Esophagus squamous epithelium (tissue), 5 donors: ENCODE data around the gene LILRB2. TPM values are rescaled to one million over a fixed set of nuclear protein-coding genes. Genes with fewer than 3 reads are reported as not detected.

Source experiments
- DNase-seq: peaks from one replicate; lab custom pipeline; 2025; lab: John Stamatoyannopoulos, UW
- H3K27ac ChIP-seq, 4 donors: fragments of 200-600 bp; sonication (generic); one replicate each; pipeline ENCODE4 v1.5.1; 2016 to 2019; ENCODE audit warnings: mild to moderate bottlenecking in 1 of 4
- H3K27me3 ChIP-seq, 4 donors: fragments of 200-600 bp; sonication (generic); 1 replicate in 3 of 4; 2 replicates in 1 of 4; pipeline versions ENCODE4 v1.5.1 to v1.6.0; 2017 to 2021; ENCODE audit warnings: antibody characterized with exemption in 1 of 4
- H3K36me3 ChIP-seq, 3 donors: fragments of 200-600 bp; sonication (generic); one replicate each; pipeline ENCODE4 v1.5.1; 2016 to 2019
- H3K4me1 ChIP-seq, 3 donors: fragments of 200-600 bp; sonication (generic); one replicate each; pipeline ENCODE4 v1.5.1; 2017 to 2019
- H3K4me3 ChIP-seq, 4 donors: fragments of 200-600 bp; sonication (generic); 1 replicate in 3 of 4; 2 replicates in 1 of 4; pipeline ENCODE4 v1.5.1; 2016 to 2019; ENCODE audit warnings: mild to moderate bottlenecking in 2 of 4, moderate library complexity in 1 of 4
- H3K9me3 ChIP-seq, 3 donors: fragments of 200-600 bp; sonication (generic); one replicate each; pipeline ENCODE4 v1.5.1; 2016 to 2019
- POLR2A ChIP-seq, 4 donors: fragments of 450-650 bp; IDR thresholded peaks; one replicate each; pipeline ENCODE4 v1.6.1; 2017; ENCODE audit warnings: antibody characterized with exemption in 4 of 4, mild to moderate bottlenecking in 4 of 4, moderate library complexity in 3 of 4
- WGBS, 2 donors: methylation state at CpG; one replicate each; pipeline ENCODE4 v1.1.5; 2018; 5-methylcytosine and 5-hydroxymethylcytosine counted together
- intact Hi-C: fragments of 100-400 bp; cut with DNase I; formaldehyde crosslinking; loops from one replicate; pipeline ENCODE4 v1.15.0; 2022
- total RNA-seq, 4 donors: library from RNA; depleted of rRNA; stranded (reverse); fragments of >200 nt; gene quantifications; one replicate each; pipeline ENCODE4 v1.1.0, GENCODE V29; 2016
- TF ChIP-seq, protein P1 (sequence below), 6 experiments: fragments of 450-650 bp in 4 of 6; fragments of 200-600 bp in 2 of 6; sonication (generic) in 2 of 6; IDR thresholded peaks; one replicate each; pipeline ENCODE4 v1.5.1; 2016 to 2019; ENCODE audit warnings: antibody characterized with exemption in 6 of 6, mild to moderate bottlenecking in 4 of 6, moderate library complexity in 4 of 6
- donor health status: DM: yes; HTN: yes; CAD: no.

Gene LILRB2
- total RNA-seq, 4 donors from 2014 or later = 0.40 to 1.9 (median 1.0) TPM; not detected in 1

DNA sequence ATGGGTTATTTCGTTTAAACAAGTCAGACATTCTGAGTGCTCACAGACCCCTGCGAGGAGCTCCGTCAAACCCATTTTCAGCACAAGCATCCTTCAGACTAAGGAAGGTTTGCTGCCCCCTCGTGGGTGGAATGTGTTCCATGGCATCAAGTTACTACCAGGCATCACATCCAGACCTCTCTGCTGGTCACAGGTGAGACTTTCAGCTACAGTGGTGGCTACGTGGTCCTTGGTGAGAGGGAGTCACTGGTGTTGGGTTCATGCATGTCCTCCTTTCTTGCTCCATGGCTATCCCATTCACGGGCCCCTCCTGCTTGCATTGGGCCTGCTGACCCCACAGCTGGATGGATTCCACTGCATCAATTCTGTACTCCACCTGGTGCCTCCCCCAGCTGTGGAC lies 14.8 kb downstream of the LILRB2 start:
- H3K27me3 ChIP-seq = peaks cover 0 to 25% (median 0%) of the 10 kb centered on the region in 4 donors
- DNase-seq = no peak
- H3K9me3 ChIP-seq = no peaks in the 10 kb centered on the region
- no peak overlapping the region for H3K4me3 ChIP-seq
- no peaks in the 10 kb centered on the region for H3K36me3 ChIP-seq
- WGBS, 2 donors = 9 to 10% methylated on average over 6 of the region's 6 CpGs
- no peak for TF ChIP-seq POLR2A (IDR thresholded peaks at IDR 0.05)
- TF ChIP-seq, protein P1, sequence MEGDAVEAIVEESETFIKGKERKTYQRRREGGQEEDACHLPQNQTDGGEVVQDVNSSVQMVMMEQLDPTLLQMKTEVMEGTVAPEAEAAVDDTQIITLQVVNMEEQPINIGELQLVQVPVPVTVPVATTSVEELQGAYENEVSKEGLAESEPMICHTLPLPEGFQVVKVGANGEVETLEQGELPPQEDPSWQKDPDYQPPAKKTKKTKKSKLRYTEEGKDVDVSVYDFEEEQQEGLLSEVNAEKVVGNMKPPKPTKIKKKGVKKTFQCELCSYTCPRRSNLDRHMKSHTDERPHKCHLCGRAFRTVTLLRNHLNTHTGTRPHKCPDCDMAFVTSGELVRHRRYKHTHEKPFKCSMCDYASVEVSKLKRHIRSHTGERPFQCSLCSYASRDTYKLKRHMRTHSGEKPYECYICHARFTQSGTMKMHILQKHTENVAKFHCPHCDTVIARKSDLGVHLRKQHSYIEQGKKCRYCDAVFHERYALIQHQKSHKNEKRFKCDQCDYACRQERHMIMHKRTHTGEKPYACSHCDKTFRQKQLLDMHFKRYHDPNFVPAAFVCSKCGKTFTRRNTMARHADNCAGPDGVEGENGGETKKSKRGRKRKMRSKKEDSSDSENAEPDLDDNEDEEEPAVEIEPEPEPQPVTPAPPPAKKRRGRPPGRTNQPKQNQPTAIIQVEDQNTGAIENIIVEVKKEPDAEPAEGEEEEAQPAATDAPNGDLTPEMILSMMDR (IDR thresholded peaks at IDR 0.05) = peak; percentile 47 to 69 (median 51)
- intact Hi-C loops = no loop called here
- no peaks in the 10 kb centered on the region for H3K4me1 ChIP-seq
- H3K27ac ChIP-seq = no peak overlapping the region

DNA sequence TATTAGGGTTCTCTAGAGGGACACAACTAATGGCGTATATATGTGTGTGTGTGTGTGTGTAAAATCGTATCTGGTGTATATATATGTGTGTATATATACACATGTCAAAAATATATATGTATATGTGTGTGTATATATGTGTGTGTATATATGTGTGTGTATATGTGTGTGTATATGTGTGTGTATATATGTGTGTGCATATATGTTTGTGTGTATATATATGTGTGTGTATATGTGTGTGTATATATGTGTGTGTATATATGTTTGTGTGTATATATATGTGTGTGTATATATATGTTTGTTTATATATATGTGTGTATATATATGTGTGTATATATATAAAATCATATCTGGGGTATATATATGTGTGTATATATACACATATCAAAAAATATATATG lies 18.4 kb downstream of the LILRB2 start:
- Histone ChIP-seq H3K9me3 (no peaks in the 10 kb centered on the region), H3K4me1 (no peaks in the 10 kb centered on the region), H3K27me3 (peaks cover 0 to 22% (median 0%) of the 10 kb centered on the region in 4 donors), H3K36me3 (no peaks in the 10 kb centered on the region), H3K4me3 (no peak overlapping the region), H3K27ac (no peak overlapping the region)
- TF ChIP-seq, protein P1 (IDR thresholded peaks at IDR 0.05) = no peak
- no peak for TF ChIP-seq POLR2A (IDR thresholded peaks at IDR 0.05)
- intact Hi-C loops = no loop called here
- no peak for DNase-seq
- WGBS, 2 donors = 68 to 81% methylated on average over 2 of the region's 2 CpGs

DNA sequence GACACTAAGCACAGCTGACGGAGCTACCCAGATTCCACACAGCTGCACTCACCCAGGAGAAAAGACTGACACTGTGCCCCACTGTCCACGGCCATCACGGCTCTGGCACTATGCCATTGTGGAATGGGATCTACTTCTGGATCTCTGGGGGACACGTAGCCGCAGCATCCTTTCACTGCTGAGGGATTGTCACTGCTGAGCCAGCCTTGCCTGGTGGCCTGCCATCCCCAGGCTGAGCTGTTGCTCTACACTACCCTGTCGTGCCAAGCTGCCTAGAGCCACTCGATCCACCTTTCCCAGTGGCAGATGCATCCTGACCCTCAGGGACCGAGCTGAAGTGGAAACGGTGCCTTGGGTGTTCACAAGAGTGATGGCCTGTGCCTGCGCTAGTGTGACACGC lies 18.8 kb downstream of the LILRB2 start:
- no peak overlapping the region for H3K4me3 ChIP-seq
- DNase-seq = no peak
- whole genome bisulfite sequencing, 2 donors = 54 to 72% methylated on average over 8 to 9 of the region's 11 CpGs
- intact Hi-C loops = no loop called here
- H3K27me3 ChIP-seq = peaks cover 0 to 22% (median 0%) of the 10 kb centered on the region in 4 donors
- H3K9me3 ChIP-seq = no peaks in the 10 kb centered on the region
- H3K27ac ChIP-seq = no peak overlapping the region
- H3K36me3 ChIP-seq = no peaks in the 10 kb centered on the region
- no peak for TF ChIP-seq POLR2A (IDR thresholded peaks at IDR 0.05)
- TF ChIP-seq, protein P1 (IDR thresholded peaks at IDR 0.05) = no peak
- H3K4me1 ChIP-seq = no peaks in the 10 kb centered on the region

DNA sequence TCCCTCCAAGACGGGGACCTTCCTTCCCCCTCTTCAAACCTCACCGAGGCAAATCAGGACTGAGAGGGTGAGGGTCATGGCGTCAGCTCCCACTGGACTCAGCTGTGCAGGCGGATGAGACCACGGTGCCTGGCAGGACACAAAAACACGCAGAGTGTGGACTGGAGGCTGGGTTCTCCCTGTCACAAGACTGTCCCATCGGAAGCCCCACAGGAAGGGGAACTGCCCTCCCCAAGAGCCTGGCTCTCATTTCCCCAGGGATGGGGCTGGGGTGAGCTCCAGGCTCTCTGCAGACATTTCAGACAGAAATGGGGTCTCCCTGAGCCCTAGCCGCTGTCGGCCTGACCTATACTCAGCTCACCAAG lies 23.8 kb downstream of the LILRB2 start, which contains the start of gene LILRB5:
Gene LILRB5 (minus strand): TSS at position 158 of the 365 bp plus-strand sequence. CDS start 80 bp downstream, at position 78.
- no peak for DNase-seq
- H3K4me1 ChIP-seq = no peaks in the 10 kb centered on the region
- no peak within 1 kb of the TSS for H3K27ac ChIP-seq
- intact Hi-C loops = no loop called here
- TF ChIP-seq, protein P1 (IDR thresholded peaks at IDR 0.05) = no peak
- no peak for TF ChIP-seq POLR2A (IDR thresholded peaks at IDR 0.05)
- H3K9me3 ChIP-seq = no peaks in the 10 kb centered on the region
- peak within 1 kb of the TSS in 2 of 4 donors; percentile 18 to 35 for H3K4me3 ChIP-seq
- H3K27me3 ChIP-seq = peaks cover 0 to 60% (median 0%) of the 10 kb centered on the region in 4 donors
- H3K36me3 ChIP-seq = no peaks in the 10 kb centered on the region
- WGBS, 2 donors = 85 to 87% methylated on average over 2 to 6 of the region's 9 CpGs

DNA sequence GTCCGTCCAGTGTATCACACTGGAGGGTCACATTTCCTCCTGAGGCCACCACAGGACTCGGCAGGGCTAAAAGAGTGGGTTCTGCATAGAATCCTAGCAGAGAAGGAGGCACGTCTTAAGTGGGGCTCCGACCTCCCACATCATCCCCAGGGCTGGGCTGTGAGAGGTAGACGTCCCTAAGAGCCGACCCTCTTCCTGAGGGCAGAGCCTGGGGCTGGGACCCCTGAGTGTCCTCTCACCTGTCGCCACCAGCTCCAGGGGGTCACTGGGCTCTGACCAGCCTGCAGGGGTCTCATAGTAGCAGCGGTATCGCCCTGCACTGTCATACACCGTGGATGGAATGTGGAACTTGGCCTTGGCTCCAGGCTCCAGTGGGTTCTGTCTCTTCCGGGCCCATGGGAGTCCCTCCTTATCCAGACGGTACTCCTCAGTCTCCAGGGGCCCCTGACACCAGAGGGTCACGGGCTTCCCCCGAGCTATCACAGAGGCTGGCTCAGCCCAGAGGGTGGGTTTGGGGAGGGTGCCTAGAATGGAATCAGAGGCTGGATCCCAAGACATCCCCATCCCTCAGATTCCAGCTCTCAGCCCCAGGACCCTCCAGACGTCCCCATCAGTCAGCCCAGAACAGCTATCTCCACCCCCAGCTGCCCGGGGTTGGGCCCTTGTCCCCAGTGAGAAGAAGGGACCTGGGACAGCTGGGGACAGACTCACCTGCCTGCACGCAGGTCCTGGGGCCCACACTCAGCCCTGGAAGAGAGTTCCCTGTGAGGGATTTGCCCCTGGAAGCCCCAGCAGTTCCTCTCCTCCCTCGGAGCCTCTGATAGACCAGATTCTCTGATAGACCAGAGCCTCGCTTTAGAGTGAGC lies 24.4 kb downstream of the LILRB2 start:
- no peak for TF ChIP-seq POLR2A (IDR thresholded peaks at IDR 0.05)
- TF ChIP-seq, protein P1 (IDR thresholded peaks at IDR 0.05) = no peak
- no peaks in the 10 kb centered on the region for H3K36me3 ChIP-seq
- peak overlapping the region in 2 of 4 donors; percentile 18 to 35 for H3K4me3 ChIP-seq
- H3K4me1 ChIP-seq = no peaks in the 10 kb centered on the region
- DNase-seq = no peak
- peaks cover 0 to 61% (median 0%) of the 10 kb centered on the region in 4 donors for H3K27me3 ChIP-seq
- no peak overlapping the region for H3K27ac ChIP-seq
- H3K9me3 ChIP-seq = no peaks in the 10 kb centered on the region
- WGBS, 2 donors = 59 to 62% methylated on average over 4 to 5 of the region's 19 CpGs
- intact Hi-C loops = no loop called here
